Tibial nerve (tissue), 4 donors: ENCODE measurements around the gene NDUFB7. TPM values are rescaled to one million over a fixed set of nuclear protein-coding genes. Genes with fewer than 3 reads are reported as not detected.

Experiments used
- DNase-seq, 2 donors: peaks; one replicate each; pipeline ENCODE4 v3.0.0-alpha.2; 2019; ENCODE audit warnings: low spot score in 2 of 2
- H3K27ac ChIP-seq, 4 donors: fragments of 200-600 bp; sonication (generic) in 3 of 4; one replicate each; pipeline ENCODE4 v1.5.1; 2017 to 2019; ENCODE audit warnings: mild to moderate bottlenecking in 1 of 4
- H3K27me3 ChIP-seq, 2 donors: fragments of 200-600 bp; sonication (generic) in 1 of 2; one replicate each; pipeline versions ENCODE4 v1.5.1 to v1.6.0; 2017 to 2019
- H3K36me3 ChIP-seq, 3 donors: fragments of 200-600 bp; sonication (generic); one replicate each; pipeline ENCODE4 v1.5.1; 2018 to 2019
- H3K4me1 ChIP-seq, 4 donors: fragments of 200-600 bp; sonication (generic) in 3 of 4; one replicate each; pipeline ENCODE4 v1.5.1; 2017 to 2019
- H3K4me3 ChIP-seq, 4 donors: fragments of 200-600 bp; sonication (generic) in 3 of 4; one replicate each; pipeline ENCODE4 v1.5.1; 2017 to 2019; ENCODE audit warnings: mild to moderate bottlenecking in 1 of 4, moderate library complexity in 1 of 4
- H3K9me3 ChIP-seq, 4 donors: fragments of 200-600 bp; sonication (generic) in 3 of 4; one replicate each; pipeline ENCODE4 v1.5.1; 2017 to 2019
- EP300 ChIP-seq, 2 donors: sonication (generic); formaldehyde crosslinking; IDR thresholded peaks; one replicate each; pipeline ENCODE4 v1.6.1; 2017; ENCODE audit warnings: antibody characterized with exemption in 2 of 2, mild to moderate bottlenecking in 1 of 2
- POLR2A ChIP-seq, 2 donors: fragments of 450-650 bp; IDR thresholded peaks; one replicate each; pipeline ENCODE4 v1.6.1; 2017; ENCODE audit warnings: antibody characterized with exemption in 2 of 2, mild to moderate bottlenecking in 2 of 2, moderate library complexity in 2 of 2
- WGBS, 2 donors: methylation state at CpG; one replicate each; pipeline ENCODE4 v1.1.5; 2018; 5-methylcytosine and 5-hydroxymethylcytosine counted together
- total RNA-seq, 4 donors: library from RNA; depleted of rRNA; stranded (reverse); fragments of >200 nt; gene quantifications; one replicate each; pipeline ENCODE4 v1.1.0, GENCODE V29; 2016
- TF ChIP-seq, protein P1 (sequence below), 5 experiments: fragments of 200-600 bp in 3 of 5; fragments of 450-650 bp in 2 of 5; sonication (generic) in 3 of 5; IDR thresholded peaks; one replicate each; pipeline ENCODE4 v1.5.1; 2016 to 2019; ENCODE audit warnings: antibody characterized with exemption in 5 of 5, mild to moderate bottlenecking in 3 of 5, moderate library complexity in 2 of 5

NDUFB7 gene
- total RNA-seq, 4 donors from 2014 or later = 315 to 444 (median 398) TPM

GRCh38 chr19:14529254-14530004 is 42.4 kb downstream of the NDUFB7 start, which contains the start of gene TECR:
TECR (plus strand) TSS chr19:14529594; CDS start chr19:14529697, 103 bp downstream.
- WGBS, 2 donors = 0 to 1% methylated on average over 31 to 53 of the region's 59 CpGs
- no peaks in the 10 kb centered on the region for H3K36me3 ChIP-seq
- H3K9me3 ChIP-seq = no peaks in the 10 kb centered on the region
- no peaks in the 10 kb centered on the region for H3K27me3 ChIP-seq
- peak; percentile 100 for DNase-seq
- peak within 1 kb of the TSS; percentile 87 to 97 (median 93) for H3K27ac ChIP-seq
- peak; percentile 60 to 100 for TF ChIP-seq EP300 (IDR thresholded peaks at IDR 0.05)
- TF ChIP-seq, protein P1, sequence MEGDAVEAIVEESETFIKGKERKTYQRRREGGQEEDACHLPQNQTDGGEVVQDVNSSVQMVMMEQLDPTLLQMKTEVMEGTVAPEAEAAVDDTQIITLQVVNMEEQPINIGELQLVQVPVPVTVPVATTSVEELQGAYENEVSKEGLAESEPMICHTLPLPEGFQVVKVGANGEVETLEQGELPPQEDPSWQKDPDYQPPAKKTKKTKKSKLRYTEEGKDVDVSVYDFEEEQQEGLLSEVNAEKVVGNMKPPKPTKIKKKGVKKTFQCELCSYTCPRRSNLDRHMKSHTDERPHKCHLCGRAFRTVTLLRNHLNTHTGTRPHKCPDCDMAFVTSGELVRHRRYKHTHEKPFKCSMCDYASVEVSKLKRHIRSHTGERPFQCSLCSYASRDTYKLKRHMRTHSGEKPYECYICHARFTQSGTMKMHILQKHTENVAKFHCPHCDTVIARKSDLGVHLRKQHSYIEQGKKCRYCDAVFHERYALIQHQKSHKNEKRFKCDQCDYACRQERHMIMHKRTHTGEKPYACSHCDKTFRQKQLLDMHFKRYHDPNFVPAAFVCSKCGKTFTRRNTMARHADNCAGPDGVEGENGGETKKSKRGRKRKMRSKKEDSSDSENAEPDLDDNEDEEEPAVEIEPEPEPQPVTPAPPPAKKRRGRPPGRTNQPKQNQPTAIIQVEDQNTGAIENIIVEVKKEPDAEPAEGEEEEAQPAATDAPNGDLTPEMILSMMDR (IDR thresholded peaks at IDR 0.05) = peak in 2 of 5 experiments; percentile 14 to 45
- TF ChIP-seq POLR2A (IDR thresholded peaks at IDR 0.05) = peak; percentile 98 to 100
- H3K4me1 ChIP-seq = peaks cover 0 to 45% (median 10%) of the 10 kb centered on the region in 4 donors
- H3K4me3 ChIP-seq = peak within 1 kb of the TSS; percentile 63 to 82 (median 70)

DNA sequence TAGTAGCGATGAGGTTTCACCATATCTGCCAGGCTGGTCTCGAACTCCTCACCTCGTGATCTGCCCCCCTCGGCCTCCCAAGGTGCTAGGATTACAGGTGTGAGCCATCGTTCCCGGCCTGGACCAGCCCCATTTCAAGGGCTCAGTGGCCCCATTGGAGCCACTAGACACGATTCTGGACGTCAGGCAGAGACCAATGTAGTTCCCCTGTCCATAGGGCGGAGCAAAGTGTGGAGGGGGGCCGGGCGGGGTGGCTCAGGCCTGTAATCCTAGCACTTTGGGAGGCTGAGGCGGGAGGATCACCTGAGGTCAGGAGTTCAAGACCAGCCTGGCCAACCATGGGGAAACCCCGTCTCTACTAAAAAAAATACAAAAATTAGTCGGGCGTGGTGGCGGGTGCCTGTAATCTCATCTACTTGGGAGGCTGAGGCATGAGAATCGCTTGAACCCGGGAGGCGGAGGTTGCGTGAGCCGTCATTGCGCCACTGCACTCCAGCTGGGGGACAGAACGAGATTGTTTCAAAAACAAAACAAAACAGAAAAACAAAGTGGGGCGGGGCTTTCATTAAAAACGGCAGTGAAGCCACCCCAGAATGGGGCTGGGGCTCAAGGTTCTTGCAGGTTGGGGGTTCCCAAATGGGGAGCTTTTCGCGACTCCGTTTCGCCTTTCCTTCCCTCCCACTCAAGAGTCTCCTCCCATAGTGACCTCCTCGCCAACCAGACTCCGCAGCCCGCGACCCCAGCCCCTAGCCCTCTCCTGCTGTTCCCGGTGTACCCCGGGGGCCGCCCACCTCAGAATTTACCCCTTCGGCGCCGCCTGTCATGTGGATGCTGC is 43.2 kb downstream of the NDUFB7 start:
- Histone ChIP-seq H3K4me3 (peak overlapping the region; percentile 55 to 82 (median 65)), H3K27me3 (no peaks in the 10 kb centered on the region), H3K4me1 (peaks cover 0 to 42% (median 10%) of the 10 kb centered on the region in 4 donors), H3K27ac (peak overlapping the region; percentile 72 to 97 (median 89)), H3K36me3 (no peaks in the 10 kb centered on the region), H3K9me3 (no peaks in the 10 kb centered on the region)
- 36 to 39% methylated on average over 39 of the region's 39 CpGs for WGBS, 2 donors
- no peak for DNase-seq
- TF ChIP-seq POLR2A (IDR thresholded peaks at IDR 0.05) (no peak), EP300 (IDR thresholded peaks at IDR 0.05) (no peak)
- TF ChIP-seq, protein P1 (IDR thresholded peaks at IDR 0.05) = no peak

DNA sequence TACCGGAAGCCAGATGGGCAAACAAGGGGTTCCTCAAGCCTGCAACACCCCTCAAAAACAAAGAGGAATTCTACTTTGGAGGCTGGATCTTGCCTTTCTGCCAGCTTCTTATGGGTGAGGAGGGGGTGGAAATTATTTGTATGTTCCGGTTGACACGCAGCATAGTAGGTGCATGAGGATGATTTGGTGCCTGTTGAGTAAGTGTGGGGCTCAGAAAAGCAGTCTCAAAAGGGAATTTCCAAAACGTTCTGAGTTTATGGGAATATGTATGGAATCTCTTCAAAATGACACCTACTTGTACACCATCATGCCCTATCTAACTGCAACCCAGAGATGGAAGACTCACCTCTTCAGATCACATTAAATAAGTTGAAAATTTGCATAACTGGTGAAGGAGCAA is 45.4 kb downstream of the NDUFB7 start:
- no peaks in the 10 kb centered on the region for H3K36me3 ChIP-seq
- H3K9me3 ChIP-seq = no peaks in the 10 kb centered on the region
- no peaks in the 10 kb centered on the region for H3K27me3 ChIP-seq
- no peak overlapping the region for H3K4me3 ChIP-seq
- no peak overlapping the region for H3K27ac ChIP-seq
- H3K4me1 ChIP-seq = peaks cover 0 to 22% (median 10%) of the 10 kb centered on the region in 4 donors
- no peak for TF ChIP-seq POLR2A (IDR thresholded peaks at IDR 0.05)
- no peak for TF ChIP-seq EP300 (IDR thresholded peaks at IDR 0.05)
- TF ChIP-seq, protein P1 (IDR thresholded peaks at IDR 0.05) = no peak
- 56 to 61% methylated on average over 4 of the region's 4 CpGs for WGBS, 2 donors
- DNase-seq = no peak

GRCh38 chr19:14525729-14526128 is 46.1 kb downstream of the NDUFB7 start:
- Histone ChIP-seq H3K27me3 (no peaks in the 10 kb centered on the region), H3K9me3 (no peaks in the 10 kb centered on the region), H3K36me3 (no peaks in the 10 kb centered on the region), H3K4me3 (no peak overlapping the region), H3K27ac (no peak overlapping the region), H3K4me1 (peaks cover 0 to 15% (median 6%) of the 10 kb centered on the region in 4 donors)
- WGBS, 2 donors = 58 to 63% methylated on average over 6 of the region's 6 CpGs
- TF ChIP-seq POLR2A (IDR thresholded peaks at IDR 0.05) (no peak), EP300 (IDR thresholded peaks at IDR 0.05) (no peak)
- TF ChIP-seq, protein P1 (IDR thresholded peaks at IDR 0.05) = no peak
- DNase-seq = no peak
